GM23338 (cell line): ENCODE measurements around the gene EEF2K. TPM values are rescaled to one million over a fixed set of nuclear protein-coding genes. Genes with fewer than 3 reads are reported as not detected.

Experiments used
- ATAC-seq: fragments of 200-7000 bp; cut with Tn5 transposase; 3 replicates; pipeline ENCODE4 v1.9.1; 2020
- DNase-seq: peaks from one replicate; pipeline ENCODE4 v3.0.0-alpha.2; 2015; ENCODE audit warnings: low spot score
- H2AFZ ChIP-seq: fragments of 200-600 bp; sonication (generic); 2 replicates; pipeline ENCODE4 v1.8.0; 2016; ENCODE audit warnings: antibody characterized with exemption, mild to moderate bottlenecking, moderate library complexity
- H3F3A ChIP-seq: fragments of 200-600 bp; sonication (generic); replicated peaks from 2 replicates; pipeline ENCODE4 v1.8.0; 2017; ENCODE audit warnings: antibody characterized with exemption, mixed run types, low read depth
- H3K27ac ChIP-seq: fragments of 200-600 bp; sonication (generic); 2 replicates; pipeline ENCODE4 v1.6.1; 2016; ENCODE audit warnings: low read depth
- H3K27me3 ChIP-seq: fragments of 200-600 bp; sonication (generic); 2 replicates; pipeline ENCODE4 v1.8.0; 2016; ENCODE audit warnings: mild to moderate bottlenecking, mixed run types, moderate library complexity; ENCODE audit not compliant: insufficient read depth
- H3K36me3 ChIP-seq: fragments of 200-600 bp; sonication (generic); 2 replicates; pipeline ENCODE4 v1.8.0; 2016; ENCODE audit warnings: mild to moderate bottlenecking; ENCODE audit not compliant: insufficient read depth
- H3K4me1 ChIP-seq: fragments of 200-600 bp; sonication (generic); 2 replicates; pipeline ENCODE4 v1.8.0; 2016; ENCODE audit warnings: mild to moderate bottlenecking, moderate library complexity; ENCODE audit not compliant: insufficient read depth
- H3K4me2 ChIP-seq: fragments of 200-600 bp; sonication (generic); 2 replicates; pipeline ENCODE4 v1.7.1; 2017; ENCODE audit warnings: mixed run types
- H3K4me3 ChIP-seq: fragments of 200-600 bp; sonication (generic); 2 replicates; pipeline ENCODE4 v1.6.1; 2016; ENCODE audit warnings: mixed run types
- H3K79me2 ChIP-seq: fragments of 200-600 bp; sonication (generic); replicated peaks from 2 replicates; pipeline ENCODE4 v1.8.0; 2017; ENCODE audit warnings: mild to moderate bottlenecking; ENCODE audit not compliant: insufficient read depth
- H3K9me2 ChIP-seq: fragments of 200-600 bp; sonication (generic); 2 replicates; pipeline ENCODE4 v1.8.0; 2017; ENCODE audit not compliant: insufficient read depth
- H4K20me1 ChIP-seq: fragments of 200-600 bp; sonication (generic); replicated peaks from 2 replicates; pipeline ENCODE4 v1.8.0; 2017; ENCODE audit warnings: mild to moderate bottlenecking; ENCODE audit not compliant: insufficient read depth
- H3K27ac Mint-ChIP-seq: 2 replicates; pipeline ENCODE4 v1.8.0; 2020; ENCODE audit warnings: inconsistent platforms, mild to moderate bottlenecking, moderate library complexity, mixed read lengths
- H3K27me3 Mint-ChIP-seq: 3 replicates; pipeline ENCODE4 v1.8.0; 2022; ENCODE audit warnings: low read depth, mild to moderate bottlenecking, moderate library complexity, mixed read lengths, inconsistent platforms; ENCODE audit not compliant: insufficient read depth, poor library complexity
- H3K36me3 Mint-ChIP-seq: 3 replicates; pipeline ENCODE4 v1.8.0; 2021; ENCODE audit warnings: low read depth, mild to moderate bottlenecking, inconsistent platforms, moderate library complexity, mixed read lengths
- H3K4me1 Mint-ChIP-seq: 3 replicates; pipeline ENCODE4 v1.8.0; 2020; ENCODE audit warnings: mild to moderate bottlenecking, inconsistent platforms, mixed read lengths
- H3K4me3 Mint-ChIP-seq: 3 replicates; pipeline ENCODE4 v1.8.0; 2021; ENCODE audit warnings: moderate library complexity, mild to moderate bottlenecking, inconsistent platforms, mixed read lengths
- H3K9me3 Mint-ChIP-seq: 3 replicates; pipeline ENCODE4 v1.8.0; 2020; ENCODE audit warnings: moderate library complexity, mild to moderate bottlenecking, inconsistent platforms, mixed read lengths
- CREB1 ChIP-seq: fragments of 250-450 bp; sonication (Bioruptor Pico); IDR thresholded peaks from 2 replicates; pipeline ENCODE4 v1.5.0; 2020; ENCODE audit warnings: low read depth, mild to moderate bottlenecking, moderate library complexity
- JUNB ChIP-seq: IDR thresholded peaks from one replicate; pipeline ENCODE4 v1.6.1; 2016; ENCODE audit warnings: antibody characterized with exemption; ENCODE audit not compliant: unreplicated experiment
- POLR2AphosphoS5 ChIP-seq: IDR thresholded peaks from 2 replicates; pipeline ENCODE4 v1.6.1; 2016; ENCODE audit warnings: antibody characterized with exemption, low read depth
- STAT1 ChIP-seq: IDR thresholded peaks from one replicate; pipeline ENCODE4 v1.6.1; 2016; ENCODE audit warnings: antibody characterized with exemption; ENCODE audit not compliant: unreplicated experiment
- ZNF331 ChIP-seq: fragments of 250-450 bp; sonication (Bioruptor Pico); IDR thresholded peaks from 2 replicates; pipeline ENCODE4 v1.5.0; 2020; ENCODE audit warnings: low read depth, mild to moderate bottlenecking, moderate library complexity
- polyA plus RNA-seq: library from polyadenylated mRNA; unstranded; fragments of >200 nt; fragmentation: Nextera tagmentation; extraction: Ambion mirVana; gene quantifications from 2 replicates; pipeline ENCODE4 v1.2.1, GENCODE V29; 2016
- total RNA-seq: library from RNA; depleted of rRNA; stranded (reverse); fragments of >200 nt; shearing (Covaris generic); gene quantifications from 2 replicates; pipeline ENCODE4 v1.2.3, GENCODE V29; 2014
- TF ChIP-seq, protein P1 (sequence below): IDR thresholded peaks from 2 replicates; pipeline ENCODE4 v1.6.1; 2016; ENCODE audit warnings: antibody characterized with exemption
- TF ChIP-seq, protein P2 (sequence below), 2 experiments: fragments of 200-600 bp in 1 of 2; sonication (generic) in 1 of 2; conservative IDR thresholded peaks; 2 replicates each; pipeline versions ENCODE4 v1.5.1 to v1.6.1; 2016 to 2017; ENCODE audit warnings: antibody characterized with exemption in 2 of 2, low read depth in 2 of 2, mild to moderate bottlenecking in 2 of 2, moderate library complexity in 1 of 2

The EEF2K gene
- total and polyA plus RNA-seq, 2 experiments from 2014 or later: 5.4 to 23.9 TPM

DNA sequence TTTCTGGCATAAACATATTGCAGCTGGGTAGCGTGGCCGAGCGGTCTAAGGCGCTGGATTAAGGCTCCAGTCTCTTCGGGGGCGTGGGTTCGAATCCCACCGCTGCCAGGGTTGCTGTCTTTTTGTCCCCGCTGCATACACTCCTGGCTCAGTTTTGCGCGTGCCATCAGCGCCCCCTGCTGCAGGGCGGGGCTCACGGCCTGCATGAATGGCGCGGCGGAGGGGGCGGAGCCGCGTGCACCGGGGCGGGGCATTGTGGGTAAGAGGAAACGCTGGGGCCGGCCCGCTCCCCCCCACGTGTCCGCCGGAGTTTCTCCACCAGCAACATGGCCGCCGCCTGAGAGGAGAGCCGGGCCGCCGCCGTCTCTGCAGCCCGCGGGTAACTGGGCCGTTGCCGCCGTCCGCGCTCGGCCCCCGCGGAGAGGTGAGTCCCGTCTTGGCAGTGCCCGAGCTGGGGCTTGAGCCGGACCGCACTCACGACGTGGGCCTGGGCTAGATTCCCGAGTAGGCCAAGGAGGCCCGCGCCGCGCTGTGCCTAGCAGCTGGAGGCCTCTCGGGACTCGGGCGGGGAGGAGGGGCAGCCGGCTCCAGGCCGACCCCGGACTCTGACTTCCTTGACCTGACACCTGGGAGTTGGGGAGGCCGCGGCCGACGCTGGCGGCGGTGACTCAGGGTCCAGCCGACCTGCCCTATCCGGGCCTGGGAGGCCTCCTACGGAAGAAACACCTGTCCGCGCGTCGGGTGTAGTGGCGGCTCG, 91.2 kb downstream of the EEF2K start, which contains the start of gene POLR3E:
POLR3E (plus strand) TSS at position 296 of the 757 bp plus-strand sequence. CDS start 5,560 bp downstream, outside the sequence.
- ATAC-seq (peak; percentile 84), DNase-seq (peak; percentile 98)
- Mint-ChIP-seq H3K9me3 (peaks cover 9% of the 10 kb centered on the region; the same call in 1 of the 3 replicates), H3K27me3 (peaks cover 19% of the 10 kb centered on the region), H3K4me1 (peaks cover 26% of the 10 kb centered on the region), H3K27ac (peak within 1 kb of the TSS; percentile 96), H3K4me3 (peak within 1 kb of the TSS; percentile 95), H3K36me3 (peaks cover 21% of the 10 kb centered on the region)
- H3K4me2 ChIP-seq: peak within 1 kb of the TSS; percentile 88
- H4K20me1 ChIP-seq: peaks cover 38% of the 10 kb centered on the region
- peak within 1 kb of the TSS; percentile 95 for H3K27ac ChIP-seq
- peaks cover 24% of the 10 kb centered on the region for H3K4me1 ChIP-seq
- H3K27me3 ChIP-seq: no peaks in the 10 kb centered on the region
- H3K36me3 ChIP-seq: no peaks in the 10 kb centered on the region; the same call in 1 of the 2 replicates
- peak within 1 kb of the TSS; percentile 63; the same call in 1 of the 2 replicates for H2AFZ ChIP-seq
- peak within 1 kb of the TSS; percentile 69 for H3K4me3 ChIP-seq
- H3F3A ChIP-seq: peaks cover 18% of the 10 kb centered on the region
- peak; percentile 89 for TF ChIP-seq POLR2AphosphoS5
- TF ChIP-seq CREB1 (CRISPR knock-in tag): peak; percentile 71
- TF ChIP-seq, protein P1, sequence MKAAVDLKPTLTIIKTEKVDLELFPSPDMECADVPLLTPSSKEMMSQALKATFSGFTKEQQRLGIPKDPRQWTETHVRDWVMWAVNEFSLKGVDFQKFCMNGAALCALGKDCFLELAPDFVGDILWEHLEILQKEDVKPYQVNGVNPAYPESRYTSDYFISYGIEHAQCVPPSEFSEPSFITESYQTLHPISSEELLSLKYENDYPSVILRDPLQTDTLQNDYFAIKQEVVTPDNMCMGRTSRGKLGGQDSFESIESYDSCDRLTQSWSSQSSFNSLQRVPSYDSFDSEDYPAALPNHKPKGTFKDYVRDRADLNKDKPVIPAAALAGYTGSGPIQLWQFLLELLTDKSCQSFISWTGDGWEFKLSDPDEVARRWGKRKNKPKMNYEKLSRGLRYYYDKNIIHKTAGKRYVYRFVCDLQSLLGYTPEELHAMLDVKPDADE: peak; percentile 44; the same call in 1 of the 2 replicates
- TF ChIP-seq, protein P2, sequence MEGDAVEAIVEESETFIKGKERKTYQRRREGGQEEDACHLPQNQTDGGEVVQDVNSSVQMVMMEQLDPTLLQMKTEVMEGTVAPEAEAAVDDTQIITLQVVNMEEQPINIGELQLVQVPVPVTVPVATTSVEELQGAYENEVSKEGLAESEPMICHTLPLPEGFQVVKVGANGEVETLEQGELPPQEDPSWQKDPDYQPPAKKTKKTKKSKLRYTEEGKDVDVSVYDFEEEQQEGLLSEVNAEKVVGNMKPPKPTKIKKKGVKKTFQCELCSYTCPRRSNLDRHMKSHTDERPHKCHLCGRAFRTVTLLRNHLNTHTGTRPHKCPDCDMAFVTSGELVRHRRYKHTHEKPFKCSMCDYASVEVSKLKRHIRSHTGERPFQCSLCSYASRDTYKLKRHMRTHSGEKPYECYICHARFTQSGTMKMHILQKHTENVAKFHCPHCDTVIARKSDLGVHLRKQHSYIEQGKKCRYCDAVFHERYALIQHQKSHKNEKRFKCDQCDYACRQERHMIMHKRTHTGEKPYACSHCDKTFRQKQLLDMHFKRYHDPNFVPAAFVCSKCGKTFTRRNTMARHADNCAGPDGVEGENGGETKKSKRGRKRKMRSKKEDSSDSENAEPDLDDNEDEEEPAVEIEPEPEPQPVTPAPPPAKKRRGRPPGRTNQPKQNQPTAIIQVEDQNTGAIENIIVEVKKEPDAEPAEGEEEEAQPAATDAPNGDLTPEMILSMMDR (conservative IDR thresholded peaks at IDR 0.05; ENCODE audit: low read depth in 2 of 2): peak; percentile 70 to 93
- TF ChIP-seq ZNF331 (CRISPR knock-in tag): no peak
- no peak for TF ChIP-seq JUNB
- peaks cover 49% of the 10 kb centered on the region for H3K79me2 ChIP-seq
- no peaks in the 10 kb centered on the region for H3K9me2 ChIP-seq

DNA sequence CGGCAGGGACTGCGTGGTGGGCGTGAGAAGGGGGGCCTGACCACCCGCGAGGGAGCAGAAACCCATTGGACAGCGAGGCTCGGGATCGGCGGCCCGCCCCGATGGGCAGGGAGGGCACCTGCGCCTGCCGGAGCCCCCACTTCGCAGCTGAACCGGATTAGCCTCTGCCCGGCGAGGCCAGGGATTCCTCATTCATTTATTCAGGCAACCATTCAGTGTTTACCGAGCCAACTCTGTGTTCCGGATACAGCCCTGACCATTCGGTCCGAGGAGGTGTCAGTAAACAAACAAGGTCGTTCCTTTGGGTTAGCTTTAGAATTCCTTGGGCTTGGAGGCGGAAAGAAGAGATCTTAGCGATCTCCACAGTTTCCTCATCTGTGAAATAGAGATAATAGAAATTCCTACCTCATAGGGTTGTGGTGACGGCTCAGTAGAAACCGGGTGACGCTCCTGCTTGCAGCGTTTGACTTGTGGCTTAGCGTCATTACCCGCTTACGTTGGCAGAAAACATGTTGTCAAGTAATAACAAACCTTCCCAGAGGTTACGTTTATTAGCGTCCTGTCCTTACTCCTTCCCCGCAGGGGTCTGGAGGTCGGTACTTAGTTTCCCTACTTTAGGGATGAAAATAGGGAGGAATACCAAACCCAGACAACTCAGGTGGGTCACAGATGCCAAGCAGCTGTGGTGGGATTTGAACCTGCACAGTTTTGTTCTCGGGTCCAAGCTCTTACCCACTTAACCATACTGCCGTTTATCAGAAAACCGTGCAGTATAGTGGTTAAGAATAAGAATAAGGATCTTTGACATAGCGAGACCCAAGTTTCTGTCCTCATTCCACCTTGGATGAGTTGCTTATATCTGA, 92.0 kb downstream of the EEF2K start:
- DNase-seq (peak; percentile 76), ATAC-seq (peak; percentile 17)
- no peaks in the 10 kb centered on the region for H3K27me3 ChIP-seq
- H3K27ac Mint-ChIP-seq: peak overlapping the region; percentile 96
- peaks cover 24% of the 10 kb centered on the region for H3K27me3 Mint-ChIP-seq
- H4K20me1 ChIP-seq: peaks cover 41% of the 10 kb centered on the region
- peaks cover 18% of the 10 kb centered on the region for H3F3A ChIP-seq
- peak overlapping the region; percentile 88 for H3K4me2 ChIP-seq
- H3K9me3 Mint-ChIP-seq: peaks cover 9% of the 10 kb centered on the region; the same call in 1 of the 3 replicates
- H3K4me3 ChIP-seq: peak overlapping the region; percentile 69
- TF ChIP-seq JUNB: no peak
- TF ChIP-seq POLR2AphosphoS5: peak; percentile 57
- TF ChIP-seq CREB1 (CRISPR knock-in tag): peak; percentile 58
- TF ChIP-seq, protein P1: no peak
- no peak for TF ChIP-seq STAT1
- peaks cover 22% of the 10 kb centered on the region for H3K4me1 Mint-ChIP-seq
- peaks cover 17% of the 10 kb centered on the region for H3K4me1 ChIP-seq
- no peak overlapping the region for H2AFZ ChIP-seq
- H3K27ac ChIP-seq: peak overlapping the region; percentile 95
- no peaks in the 10 kb centered on the region for H3K9me2 ChIP-seq
- H3K36me3 Mint-ChIP-seq: peaks cover 28% of the 10 kb centered on the region
- H3K36me3 ChIP-seq: no peaks in the 10 kb centered on the region; the same call in 1 of the 2 replicates
- H3K79me2 ChIP-seq: peaks cover 57% of the 10 kb centered on the region
- peak overlapping the region; percentile 95 for H3K4me3 Mint-ChIP-seq
